A673 (cell line): ENCODE measurements around the gene SARNP. TPM values are rescaled to one million over a fixed set of nuclear protein-coding genes. Genes with fewer than 3 reads are reported as not detected.

Experiments used
- BruUV-seq: library from RNA; stranded (reverse); fragments of 400-500 nt; replicated peaks from 2 replicates; lab custom pipeline; 2021; lab: Mats Ljungman, UMichigan
- CTCF ChIA-PET: fragments of 300-600 bp; sonication (Branson Sonifier 250); formaldehyde crosslinking; loops from one replicate; lab custom pipeline; 2022; ENCODE audit warnings: antibody characterized with exemption; lab: Charles Lee
- POLR2A ChIA-PET: fragments of 300-600 bp; sonication (Branson Sonifier 250); formaldehyde crosslinking; loops from one replicate; lab custom pipeline; 2022; ENCODE audit warnings: antibody characterized with exemption; ENCODE audit not compliant: low non-redundant PET; lab: Charles Lee
- DNase-seq: peaks from one replicate; pipeline ENCODE4 v3.0.0-alpha.2; 2015; ENCODE audit warnings: low spot score
- H3K27ac ChIP-seq: fragments of 200-600 bp; sonication (generic); 2 replicates; pipeline ENCODE4 v1.5.1; 2016; ENCODE audit warnings: mixed run types, low read depth, mild to moderate bottlenecking, mixed read lengths, antibody characterized with exemption, low read length; ENCODE audit not compliant: poor library complexity, severe bottlenecking
- H3K27me3 ChIP-seq: fragments of 200-600 bp; sonication (generic); replicated peaks from 2 replicates; pipeline ENCODE4 v1.6.1; 2017; ENCODE audit warnings: mixed run types, low read depth, mild to moderate bottlenecking, mixed read lengths, antibody characterized with exemption, low read length; ENCODE audit not compliant: insufficient read depth, poor library complexity
- H3K36me3 ChIP-seq: fragments of 200-600 bp; sonication (generic); 2 replicates; pipeline ENCODE4 v1.6.1; 2016; ENCODE audit warnings: mixed run types, mild to moderate bottlenecking, mixed read lengths, antibody characterized with exemption, low read length; ENCODE audit not compliant: insufficient read depth, poor library complexity, severe bottlenecking
- H3K4me1 ChIP-seq: fragments of 200-600 bp; sonication (generic); 2 replicates; pipeline ENCODE4 v1.6.1; 2017; ENCODE audit warnings: mixed run types, mild to moderate bottlenecking, mixed read lengths, antibody characterized with exemption, low read length; ENCODE audit not compliant: insufficient read depth, poor library complexity, severe bottlenecking
- H3K4me3 ChIP-seq: fragments of 200-600 bp; sonication (generic); 2 replicates; pipeline ENCODE4 v1.5.1; 2016; ENCODE audit warnings: low read depth, mixed run types, mild to moderate bottlenecking, mixed read lengths, low read length; ENCODE audit not compliant: poor library complexity, severe bottlenecking
- H3K9me3 ChIP-seq: fragments of 200-600 bp; sonication (generic); 2 replicates; pipeline ENCODE4 v1.6.1; 2016; ENCODE audit warnings: mixed run types, low read depth, mild to moderate bottlenecking, mixed read lengths, antibody characterized with exemption, low read length; ENCODE audit not compliant: poor library complexity, severe bottlenecking
- CTCF ChIP-seq: fragments of 300-800, 200-600 bp; sonication (generic); conservative IDR thresholded peaks from 2 replicates; pipeline ENCODE4 v1.5.1; 2017; ENCODE audit warnings: low read depth, mild to moderate bottlenecking, antibody characterized with exemption, low read length, moderate library complexity, mixed read lengths
- EZH2 ChIP-seq: fragments of 200-600 bp; sonication (generic); IDR thresholded peaks from 2 replicates; pipeline ENCODE4 v1.6.1; 2017; ENCODE audit warnings: borderline replicate concordance, low read depth, mild to moderate bottlenecking, mixed read lengths, antibody characterized with exemption, low read length; ENCODE audit not compliant: poor library complexity, severe bottlenecking
- intact Hi-C: fragments of 100-400 bp; cut with micrococcal nuclease; formaldehyde crosslinking; loops from one replicate; pipeline ENCODE4 v1.10.0; 2022; ENCODE audit not compliant: unreplicated experiment
- total RNA-seq: library from RNA; stranded (reverse); gene quantifications from 2 replicates; pipeline ENCODE4 v1.2.3, GENCODE V29; 2021

The SARNP gene
- total RNA-seq, 1 experiment from 2014 or later, result 104 TPM

- H3K36me3 ChIP-seq, result peaks cover 22% of the 10 kb centered on the region
- POLR2A ChIA-PET, result interaction anchor here (0.6 kb wide), 1 partner anchor 45 kb away, joined by 3 read pairs; no protein-coding TSS in a partner anchor
- H3K27ac ChIP-seq, result peak overlapping the region; percentile 80
- no peak for DNase-seq
- H3K9me3 ChIP-seq, result no peaks in the 10 kb centered on the region
- BruUV-seq, result no TSS peak
- TF ChIP-seq CTCF (no peak), EZH2 (no peak)
- peaks cover 9% of the 10 kb centered on the region for H3K4me1 ChIP-seq
- H3K27me3 ChIP-seq, result no peaks in the 10 kb centered on the region
- CTCF ChIA-PET, result no interaction called here
- peak overlapping the region; percentile 70 for H3K4me3 ChIP-seq
- intact Hi-C loops, result no loop called here
These were observed 73.0 kb downstream of the SARNP start for GRCh38 chr12:55744340-55745030.

- Histone ChIP-seq H3K27me3 (no peaks in the 10 kb centered on the region), H3K36me3 (peaks cover 14% of the 10 kb centered on the region), H3K4me1 (peaks cover 9% of the 10 kb centered on the region), H3K27ac (peak overlapping the region; percentile 80), H3K4me3 (peak overlapping the region; percentile 70), H3K9me3 (no peaks in the 10 kb centered on the region)
- peak; percentile 84 for DNase-seq
- TSS peak; percentile 33 for BruUV-seq
- POLR2A ChIA-PET, result interaction anchor here (0.6 to 0.7 kb wide), 2 partner anchors 11 to 44 kb away, joined by 3 read pairs; no protein-coding TSS in a partner anchor
- intact Hi-C loops, result no loop called here
- TF ChIP-seq EZH2 (no peak), CTCF (peak; percentile 21; the same call in 1 of the 2 replicates)
- CTCF ChIA-PET, result interaction anchor here (0.5 to 0.6 kb wide), 2 partner anchors 28 to 56 kb away, joined by 7 read pairs; partner anchors contain the start of gene BLOC1S1
These were observed 73.9 kb downstream of the SARNP start for GRCh38 chr12:55743406-55744339.

DNA sequence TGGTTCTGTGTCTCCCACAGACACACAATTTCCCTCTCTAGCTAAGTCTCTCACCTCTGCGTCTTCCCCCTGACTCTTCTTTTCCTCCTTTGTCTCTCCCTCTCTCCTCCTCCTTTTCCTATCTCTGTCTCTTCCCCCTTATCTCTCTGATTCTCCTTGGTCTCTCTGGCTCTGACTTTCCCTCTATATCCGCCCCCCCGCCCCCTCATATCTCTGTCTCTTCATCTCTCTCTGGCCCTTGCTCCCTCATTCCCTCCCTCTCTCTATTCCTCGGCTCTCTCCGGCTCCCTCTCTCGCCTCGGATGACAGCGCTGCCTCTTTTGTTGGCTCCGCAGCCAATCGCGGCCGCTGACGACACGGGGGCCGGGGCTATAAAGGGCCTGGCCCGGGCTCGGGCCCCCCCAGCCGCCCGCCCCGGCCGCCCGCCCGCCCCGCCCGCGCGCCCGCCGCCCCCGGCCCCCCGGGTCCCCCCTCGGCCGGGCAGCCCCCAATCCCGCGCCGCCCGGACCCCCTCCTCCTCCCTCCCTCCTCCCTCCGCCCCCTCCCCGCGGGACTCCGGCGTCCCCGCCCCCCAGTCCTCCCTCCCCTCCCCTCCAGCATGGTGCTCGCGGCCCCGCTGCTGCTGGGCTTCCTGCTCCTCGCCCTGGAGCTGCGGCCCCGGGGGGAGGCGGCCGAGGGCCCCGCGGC, 74.7 kb downstream of the SARNP start, which contains the start of gene GDF11:
GDF11 (plus strand) TSS at position 404 of the 687 bp plus-strand sequence; CDS start at position 599, 195 bp downstream.
- DNase-seq, result peak; percentile 92
- TF ChIP-seq CTCF, result no peak
- no peak for TF ChIP-seq EZH2
- POLR2A ChIA-PET, result interaction anchor here (0.7 kb wide), 1 partner anchor 12 kb away, joined by 3 read pairs; no protein-coding TSS in a partner anchor

More for the DNA sequence above, 74.7 kb downstream of the SARNP start, which contains the start of gene GDF11:
- peak within 1 kb of the TSS; percentile 80 for H3K27ac ChIP-seq
- no peaks in the 10 kb centered on the region for H3K27me3 ChIP-seq
- H3K4me1 ChIP-seq, result peaks cover 12% of the 10 kb centered on the region
- H3K4me3 ChIP-seq, result peak within 1 kb of the TSS; percentile 70
- no peaks in the 10 kb centered on the region for H3K9me3 ChIP-seq
- CTCF ChIA-PET, result no interaction called here
- no TSS peak for BruUV-seq
- intact Hi-C loops, result no loop called here
- peaks cover 6% of the 10 kb centered on the region for H3K36me3 ChIP-seq
